COR-L47 (cell line): ENCODE data around the gene FGD1.

Experiments used
- DNase-seq: peaks from one replicate; lab custom pipeline; 2025; lab: John Stamatoyannopoulos, UW

FGD1 gene

DNA sequence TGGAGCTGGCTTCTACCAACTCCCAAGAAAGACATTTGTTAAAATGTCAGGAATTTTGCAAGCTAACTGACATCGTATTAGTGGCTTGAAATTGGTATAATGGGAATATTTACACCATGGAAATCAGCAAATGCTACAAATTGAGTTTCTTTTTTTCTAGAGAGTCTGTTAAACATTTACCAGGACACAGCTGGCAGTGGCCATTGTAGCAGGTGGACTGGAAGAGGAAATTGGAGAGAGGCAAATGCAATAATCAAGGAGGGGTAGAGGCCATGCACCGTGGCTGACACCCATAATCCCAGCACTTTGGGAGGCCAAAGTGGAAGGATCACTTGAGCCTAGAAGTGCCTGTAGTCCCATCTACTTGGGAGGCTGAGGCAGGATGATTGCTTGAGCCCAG lies 88.8 kb downstream of the FGD1 start:
- no peak for DNase-seq

DNA sequence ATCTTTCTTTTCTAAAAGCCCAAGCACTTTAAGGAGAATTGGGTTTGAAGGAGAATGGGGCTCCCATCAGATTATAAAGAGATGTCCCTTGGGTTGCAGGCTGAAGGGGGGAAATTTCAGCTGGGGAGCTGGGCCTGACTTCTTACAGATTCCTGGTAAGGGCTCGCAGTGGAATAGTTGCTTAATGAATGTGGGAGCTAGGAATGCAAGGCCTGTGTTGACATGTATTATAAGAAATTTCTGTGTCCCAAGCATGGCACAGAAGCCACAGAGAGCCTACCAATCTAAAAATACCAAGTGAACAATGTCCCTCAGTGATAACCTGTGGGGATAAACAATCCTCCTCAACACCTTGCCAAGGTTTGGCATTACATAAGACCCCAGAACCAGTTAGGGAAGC lies 98.9 kb downstream of the FGD1 start:
- no peak for DNase-seq
